ENCODE results near the gene GALNT15. TPM values are rescaled to one million over a fixed set of nuclear protein-coding genes. Genes with fewer than 3 reads are reported as not detected.

GALNT15 gene
- total RNA-seq, 1 donor from 2014 or later, result 0.95 TPM

DNA sequence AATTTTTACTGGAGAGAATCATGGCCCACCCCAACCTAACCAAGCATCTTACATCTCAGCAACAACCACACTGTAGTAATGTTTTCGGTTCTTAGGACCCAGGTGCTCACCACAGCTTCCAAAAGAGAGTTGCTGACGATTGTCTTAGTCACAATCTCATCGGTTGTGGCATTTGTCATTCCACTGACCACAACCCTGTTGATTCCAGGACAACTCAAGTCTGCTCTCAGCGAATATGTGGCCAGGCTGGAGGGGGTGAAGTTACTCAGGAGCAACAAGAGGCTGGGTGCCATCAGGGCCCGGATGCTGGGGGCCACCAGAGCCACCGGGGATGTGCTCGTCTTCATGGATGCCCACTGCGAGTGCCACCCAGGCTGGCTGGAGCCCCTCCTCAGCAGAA, 25.9 kb downstream of the GALNT15 start:
- H3K27me3 Mint-ChIP-seq (ENCODE audit: low read depth, unreplicated experiment), result peaks cover 5% of the 10 kb centered on the region
- no peak overlapping the region for H3K4me3 ChIP-seq (ENCODE audit: insufficient read depth, low read depth, low read length)
- no peaks in the 10 kb centered on the region for H3K9me3 Mint-ChIP-seq (ENCODE audit: unreplicated experiment)
- no peaks in the 10 kb centered on the region for H3K36me3 Mint-ChIP-seq (ENCODE audit: low read depth, unreplicated experiment)
- H3K9me3 ChIP-seq (ENCODE audit: insufficient read depth, low read depth, low read length), result no peaks in the 10 kb centered on the region
- no peak overlapping the region for H3K27ac Mint-ChIP-seq (ENCODE audit: unreplicated experiment)
- peaks cover 23% of the 10 kb centered on the region for H3K4me1 Mint-ChIP-seq (ENCODE audit: low read depth, unreplicated experiment)
- no peaks in the 10 kb centered on the region for H3K79me2 ChIP-seq (ENCODE audit: insufficient read depth, low read length)
- H3K4me2 ChIP-seq (ENCODE audit: low read length), result no peak overlapping the region
- peak; percentile 77 for FAIRE-seq
- no peak overlapping the region for H2AFZ ChIP-seq (ENCODE audit: low read depth, low read length)
- H3K4me1 ChIP-seq (ENCODE audit: insufficient read depth, low read length), result peaks cover 32% of the 10 kb centered on the region
- DNase-seq (ENCODE audit: low read depth), result peak; percentile 73
- no peak overlapping the region for H3K4me3 Mint-ChIP-seq (ENCODE audit: unreplicated experiment)
- H3K27me3 ChIP-seq (ENCODE audit: insufficient read depth, low read length), result no peaks in the 10 kb centered on the region
- no peak for TF ChIP-seq EZH2 (IDR thresholded peaks at IDR 0.05; ENCODE audit: insufficient read depth, low read length)
- TF ChIP-seq, protein P1, sequence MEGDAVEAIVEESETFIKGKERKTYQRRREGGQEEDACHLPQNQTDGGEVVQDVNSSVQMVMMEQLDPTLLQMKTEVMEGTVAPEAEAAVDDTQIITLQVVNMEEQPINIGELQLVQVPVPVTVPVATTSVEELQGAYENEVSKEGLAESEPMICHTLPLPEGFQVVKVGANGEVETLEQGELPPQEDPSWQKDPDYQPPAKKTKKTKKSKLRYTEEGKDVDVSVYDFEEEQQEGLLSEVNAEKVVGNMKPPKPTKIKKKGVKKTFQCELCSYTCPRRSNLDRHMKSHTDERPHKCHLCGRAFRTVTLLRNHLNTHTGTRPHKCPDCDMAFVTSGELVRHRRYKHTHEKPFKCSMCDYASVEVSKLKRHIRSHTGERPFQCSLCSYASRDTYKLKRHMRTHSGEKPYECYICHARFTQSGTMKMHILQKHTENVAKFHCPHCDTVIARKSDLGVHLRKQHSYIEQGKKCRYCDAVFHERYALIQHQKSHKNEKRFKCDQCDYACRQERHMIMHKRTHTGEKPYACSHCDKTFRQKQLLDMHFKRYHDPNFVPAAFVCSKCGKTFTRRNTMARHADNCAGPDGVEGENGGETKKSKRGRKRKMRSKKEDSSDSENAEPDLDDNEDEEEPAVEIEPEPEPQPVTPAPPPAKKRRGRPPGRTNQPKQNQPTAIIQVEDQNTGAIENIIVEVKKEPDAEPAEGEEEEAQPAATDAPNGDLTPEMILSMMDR (IDR thresholded peaks at IDR 0.05; ENCODE audit: insufficient read depth, low read depth, low read length), result no peak
- H3K9ac ChIP-seq (ENCODE audit: low read length), result no peak overlapping the region
- H3K36me3 ChIP-seq (ENCODE audit: insufficient read depth, low read length), result no peaks in the 10 kb centered on the region
- no peaks in the 10 kb centered on the region for H4K20me1 ChIP-seq (ENCODE audit: insufficient read depth, low read length)
- peak overlapping the region; percentile 12 for H3K27ac ChIP-seq (ENCODE audit: low read depth, low read length)

DNA sequence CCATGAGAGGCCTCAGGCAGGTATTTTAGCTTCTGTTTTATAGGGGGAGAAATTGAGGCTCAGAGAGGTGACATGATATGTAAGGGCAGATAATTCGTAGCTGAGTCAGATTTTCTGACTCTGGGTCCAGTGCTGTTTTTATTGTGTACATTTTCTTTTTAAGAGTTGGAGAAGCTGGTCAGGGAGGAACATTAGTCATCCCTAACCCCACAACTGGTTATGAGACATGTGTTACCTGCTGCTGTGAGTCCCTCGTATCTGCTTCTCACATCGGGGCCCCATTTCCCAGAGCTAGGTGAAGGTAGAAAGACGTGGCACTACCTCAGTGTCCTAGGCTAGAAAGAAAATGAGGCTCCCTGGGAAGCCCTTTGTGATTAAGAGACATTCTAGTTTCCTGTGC, 28.6 kb downstream of the GALNT15 start:
- H3K79me2 ChIP-seq (ENCODE audit: insufficient read depth, low read length), result no peaks in the 10 kb centered on the region
- peaks cover 38% of the 10 kb centered on the region for H3K4me1 ChIP-seq (ENCODE audit: insufficient read depth, low read length)
- no peaks in the 10 kb centered on the region for H3K9me3 Mint-ChIP-seq (ENCODE audit: unreplicated experiment)
- H3K9me3 ChIP-seq (ENCODE audit: insufficient read depth, low read depth, low read length), result no peaks in the 10 kb centered on the region
- no peaks in the 10 kb centered on the region for H4K20me1 ChIP-seq (ENCODE audit: insufficient read depth, low read length)
- peak overlapping the region; percentile 6 for H3K27ac Mint-ChIP-seq (ENCODE audit: unreplicated experiment)
- peak overlapping the region; percentile 58 for H3K4me2 ChIP-seq (ENCODE audit: low read length)
- H3K4me1 Mint-ChIP-seq (ENCODE audit: low read depth, unreplicated experiment), result peaks cover 29% of the 10 kb centered on the region
- DNase-seq (ENCODE audit: low read depth) (peak; percentile 84), FAIRE-seq (no peak)
- no peak for TF ChIP-seq EZH2 (IDR thresholded peaks at IDR 0.05; ENCODE audit: insufficient read depth, low read length)
- TF ChIP-seq, protein P1 (IDR thresholded peaks at IDR 0.05; ENCODE audit: insufficient read depth, low read depth, low read length), result no peak
- H3K36me3 ChIP-seq (ENCODE audit: insufficient read depth, low read length), result no peaks in the 10 kb centered on the region
- no peak overlapping the region for H2AFZ ChIP-seq (ENCODE audit: low read depth, low read length)
- H3K36me3 Mint-ChIP-seq (ENCODE audit: low read depth, unreplicated experiment), result no peaks in the 10 kb centered on the region
- no peak overlapping the region for H3K4me3 Mint-ChIP-seq (ENCODE audit: unreplicated experiment)
- no peak overlapping the region for H3K27ac ChIP-seq (ENCODE audit: low read depth, low read length)
- no peaks in the 10 kb centered on the region for H3K27me3 ChIP-seq (ENCODE audit: insufficient read depth, low read length)
- no peak overlapping the region for H3K4me3 ChIP-seq (ENCODE audit: insufficient read depth, low read depth, low read length)
- H3K9ac ChIP-seq (ENCODE audit: low read length), result peak overlapping the region; percentile 61
- peaks cover 5% of the 10 kb centered on the region for H3K27me3 Mint-ChIP-seq (ENCODE audit: low read depth, unreplicated experiment)

DNA sequence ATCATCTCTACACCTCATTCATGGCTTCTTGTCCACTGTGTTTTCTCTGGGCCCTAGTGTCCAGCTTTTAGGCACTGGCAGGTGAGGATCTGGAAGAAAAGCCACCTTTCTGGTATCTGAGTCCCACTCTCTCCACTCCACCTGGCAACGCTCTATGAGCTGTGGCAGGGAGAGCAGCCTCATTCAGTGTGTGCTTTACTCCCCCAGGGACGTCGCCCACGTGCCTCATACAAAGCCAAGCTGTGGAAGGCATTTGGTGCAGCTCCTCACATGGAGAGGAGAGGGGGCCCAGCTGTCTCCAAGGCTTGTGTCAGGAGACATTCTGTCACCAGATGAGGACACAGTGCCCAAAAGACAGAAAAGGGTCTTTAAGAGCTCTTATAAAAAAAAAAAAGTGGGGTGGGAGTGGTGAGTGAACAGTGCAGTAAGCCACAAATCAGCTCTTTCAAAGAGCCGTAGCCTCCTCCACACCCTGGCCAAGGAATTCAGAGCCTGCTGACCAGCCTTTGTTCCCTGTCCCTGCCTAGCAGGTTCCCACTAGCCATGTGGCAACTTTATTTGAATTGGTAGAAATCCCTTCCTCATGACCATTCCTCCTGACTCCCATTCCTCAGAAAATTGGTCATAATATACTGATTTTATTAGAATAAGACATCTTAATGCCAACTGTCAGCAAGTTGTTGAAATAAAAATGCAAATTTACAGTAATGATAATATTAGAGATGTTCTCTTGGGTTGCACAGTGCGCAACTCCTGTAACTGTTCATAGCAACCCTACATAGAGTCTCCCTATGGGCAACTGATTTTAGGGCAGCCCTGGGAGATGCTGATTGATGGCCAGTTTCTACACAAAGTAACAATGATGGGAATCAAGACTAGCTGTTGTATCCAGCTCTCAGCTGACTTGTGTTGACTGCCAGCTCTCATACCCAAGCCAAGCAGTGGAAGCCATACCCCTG, 29.5 kb downstream of the GALNT15 start:
- H3K27ac ChIP-seq (ENCODE audit: low read depth, low read length), result no peak overlapping the region
- H3K79me2 ChIP-seq (ENCODE audit: insufficient read depth, low read length), result no peaks in the 10 kb centered on the region
- H3K4me2 ChIP-seq (ENCODE audit: low read length), result peak overlapping the region; percentile 58
- no peak overlapping the region for H3K4me3 Mint-ChIP-seq (ENCODE audit: unreplicated experiment)
- DNase-seq (ENCODE audit: low read depth), result peak; percentile 59
- no peak overlapping the region for H3K4me3 ChIP-seq (ENCODE audit: insufficient read depth, low read depth, low read length)
- H3K4me1 ChIP-seq (ENCODE audit: insufficient read depth, low read length), result peaks cover 38% of the 10 kb centered on the region
- FAIRE-seq, result no peak
- H3K27me3 Mint-ChIP-seq (ENCODE audit: low read depth, unreplicated experiment), result peaks cover 5% of the 10 kb centered on the region
- peak overlapping the region; percentile 61 for H3K9ac ChIP-seq (ENCODE audit: low read length)
- no peaks in the 10 kb centered on the region for H3K36me3 Mint-ChIP-seq (ENCODE audit: low read depth, unreplicated experiment)
- TF ChIP-seq, protein P1 (IDR thresholded peaks at IDR 0.05; ENCODE audit: insufficient read depth, low read depth, low read length), result no peak
- H3K27ac Mint-ChIP-seq (ENCODE audit: unreplicated experiment), result no peak overlapping the region
- H4K20me1 ChIP-seq (ENCODE audit: insufficient read depth, low read length), result no peaks in the 10 kb centered on the region
- no peaks in the 10 kb centered on the region for H3K27me3 ChIP-seq (ENCODE audit: insufficient read depth, low read length)
- H3K9me3 ChIP-seq (ENCODE audit: insufficient read depth, low read depth, low read length), result no peaks in the 10 kb centered on the region
- H3K9me3 Mint-ChIP-seq (ENCODE audit: unreplicated experiment), result no peaks in the 10 kb centered on the region
- H3K36me3 ChIP-seq (ENCODE audit: insufficient read depth, low read length), result no peaks in the 10 kb centered on the region
- H2AFZ ChIP-seq (ENCODE audit: low read depth, low read length), result no peak overlapping the region
- H3K4me1 Mint-ChIP-seq (ENCODE audit: low read depth, unreplicated experiment), result peaks cover 29% of the 10 kb centered on the region

Measured in astrocyte (in vitro differentiated cells and primary cell).